ENCODE measurements around the gene UBE3D. TPM values are rescaled to one million over a fixed set of nuclear protein-coding genes. Genes with fewer than 3 reads are reported as not detected.

UBE3D gene
- total RNA-seq, 1 experiment from 2014 or later: 9.5 TPM

GRCh38 chr6:83057705-83058321 lies 7.8 kb downstream of the UBE3D start:
- CTCF ChIA-PET: interaction anchor here (0.7 to 1.2 kb wide), 2 partner anchors 9 to 805 kb away, joined by 3 to 4 read pairs; no protein-coding TSS in a partner anchor
- Mint-ChIP-seq H3K27ac (ENCODE audit: unreplicated experiment) (no peak overlapping the region), H3K4me1 (ENCODE audit: low read depth, unreplicated experiment) (no peaks in the 10 kb centered on the region), H3K4me3 (ENCODE audit: low read depth, unreplicated experiment) (no peak overlapping the region), H3K36me3 (ENCODE audit: insufficient read depth, unreplicated experiment) (peaks cover 7% of the 10 kb centered on the region), H3K27me3 (ENCODE audit: unreplicated experiment) (no peaks in the 10 kb centered on the region), H3K9me3 (ENCODE audit: low read depth, unreplicated experiment) (no peaks in the 10 kb centered on the region)
- BruUV-seq (replicated peaks): no TSS peak
- peak; percentile 58 for DNase-seq
- intact Hi-C loops (cut with micrococcal nuclease; ENCODE audit: unreplicated experiment): loop anchor here (5.0 to 10.0 kb wide), 3 partner anchors 223 to 696 kb away; partner anchors contain the start of gene TPBG
- TF ChIP-seq, protein P1, sequence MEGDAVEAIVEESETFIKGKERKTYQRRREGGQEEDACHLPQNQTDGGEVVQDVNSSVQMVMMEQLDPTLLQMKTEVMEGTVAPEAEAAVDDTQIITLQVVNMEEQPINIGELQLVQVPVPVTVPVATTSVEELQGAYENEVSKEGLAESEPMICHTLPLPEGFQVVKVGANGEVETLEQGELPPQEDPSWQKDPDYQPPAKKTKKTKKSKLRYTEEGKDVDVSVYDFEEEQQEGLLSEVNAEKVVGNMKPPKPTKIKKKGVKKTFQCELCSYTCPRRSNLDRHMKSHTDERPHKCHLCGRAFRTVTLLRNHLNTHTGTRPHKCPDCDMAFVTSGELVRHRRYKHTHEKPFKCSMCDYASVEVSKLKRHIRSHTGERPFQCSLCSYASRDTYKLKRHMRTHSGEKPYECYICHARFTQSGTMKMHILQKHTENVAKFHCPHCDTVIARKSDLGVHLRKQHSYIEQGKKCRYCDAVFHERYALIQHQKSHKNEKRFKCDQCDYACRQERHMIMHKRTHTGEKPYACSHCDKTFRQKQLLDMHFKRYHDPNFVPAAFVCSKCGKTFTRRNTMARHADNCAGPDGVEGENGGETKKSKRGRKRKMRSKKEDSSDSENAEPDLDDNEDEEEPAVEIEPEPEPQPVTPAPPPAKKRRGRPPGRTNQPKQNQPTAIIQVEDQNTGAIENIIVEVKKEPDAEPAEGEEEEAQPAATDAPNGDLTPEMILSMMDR (IDR thresholded peaks at IDR 0.05; ENCODE audit: unreplicated experiment): peak; percentile 71

DNA sequence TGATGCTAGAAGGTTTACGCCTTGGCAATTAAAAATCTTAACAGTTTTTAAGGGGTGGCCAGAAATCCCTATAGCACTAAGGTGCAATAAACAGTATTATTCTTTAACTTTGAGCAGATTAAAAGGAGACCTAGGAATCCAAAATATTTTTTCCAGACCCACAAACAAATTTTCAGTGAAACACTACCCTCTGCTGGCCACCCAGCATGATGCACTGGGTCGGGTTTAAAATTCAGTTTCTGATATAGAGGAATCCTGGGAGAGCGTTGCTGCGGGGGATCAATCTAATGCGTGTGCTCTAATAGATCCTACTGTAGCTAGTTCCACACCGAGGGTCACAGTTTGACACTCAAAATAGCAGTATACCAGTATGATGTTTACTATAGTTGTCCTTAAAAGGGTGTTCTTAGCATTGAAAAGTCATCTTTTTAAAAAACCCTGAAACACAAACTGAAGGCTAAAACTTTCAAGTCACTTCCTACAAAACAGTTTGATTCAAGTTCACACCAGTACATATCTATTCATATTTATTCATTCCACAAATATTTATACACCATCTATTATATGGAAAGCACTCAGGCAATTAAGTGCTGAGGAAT lies 10.2 kb downstream of the UBE3D start:
- intact Hi-C loops (cut with micrococcal nuclease; ENCODE audit: unreplicated experiment): loop anchor here (1.0 to 10.0 kb wide), 6 partner anchors 221 to 803 kb away; partner anchors contain the start of gene TPBG
- no TSS peak for BruUV-seq (replicated peaks)
- CTCF ChIA-PET: no interaction called here
- TF ChIP-seq, protein P1 (IDR thresholded peaks at IDR 0.05; ENCODE audit: unreplicated experiment): peak; percentile 84
- peaks cover 7% of the 10 kb centered on the region for H3K36me3 Mint-ChIP-seq (ENCODE audit: insufficient read depth, unreplicated experiment)
- H3K27me3 Mint-ChIP-seq (ENCODE audit: unreplicated experiment): no peaks in the 10 kb centered on the region
- H3K9me3 Mint-ChIP-seq (ENCODE audit: low read depth, unreplicated experiment): no peaks in the 10 kb centered on the region
- H3K4me3 Mint-ChIP-seq (ENCODE audit: low read depth, unreplicated experiment): no peak overlapping the region
- H3K4me1 Mint-ChIP-seq (ENCODE audit: low read depth, unreplicated experiment): peaks cover 13% of the 10 kb centered on the region
- no peak overlapping the region for H3K27ac Mint-ChIP-seq (ENCODE audit: unreplicated experiment)
- DNase-seq: peak; percentile 65

DNA sequence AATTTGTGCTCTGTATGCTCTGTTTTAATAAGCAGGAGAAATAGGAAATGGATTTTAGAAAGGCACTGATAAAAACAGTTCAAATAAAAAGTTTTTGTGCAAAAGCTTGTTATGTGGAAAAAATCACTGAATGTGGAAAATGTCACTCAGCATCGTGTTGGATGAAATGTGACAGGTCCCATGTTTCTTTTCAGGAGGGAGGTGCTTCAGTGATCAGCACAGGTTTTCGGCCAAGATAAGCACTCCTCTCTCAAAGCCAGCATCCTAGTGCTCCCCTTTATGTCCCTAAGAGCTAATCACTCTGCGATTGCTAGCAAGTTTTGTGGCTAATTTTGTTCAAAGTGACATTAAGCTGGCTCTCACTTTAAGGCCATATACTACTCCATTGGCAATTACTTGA lies 12.0 kb downstream of the UBE3D start:
- TF ChIP-seq, protein P1 (IDR thresholded peaks at IDR 0.05; ENCODE audit: unreplicated experiment): no peak
- H3K27me3 Mint-ChIP-seq (ENCODE audit: unreplicated experiment): no peaks in the 10 kb centered on the region
- no peaks in the 10 kb centered on the region for H3K9me3 Mint-ChIP-seq (ENCODE audit: low read depth, unreplicated experiment)
- BruUV-seq (replicated peaks): no TSS peak
- DNase-seq: no peak
- H3K4me1 Mint-ChIP-seq (ENCODE audit: low read depth, unreplicated experiment): peaks cover 13% of the 10 kb centered on the region
- CTCF ChIA-PET: interaction anchor here (0.9 kb wide), 1 partner anchor 142 kb away, joined by 3 read pairs; no protein-coding TSS in a partner anchor
- no peak overlapping the region for H3K27ac Mint-ChIP-seq (ENCODE audit: unreplicated experiment)
- peaks cover 7% of the 10 kb centered on the region for H3K36me3 Mint-ChIP-seq (ENCODE audit: insufficient read depth, unreplicated experiment)
- intact Hi-C loops (cut with micrococcal nuclease; ENCODE audit: unreplicated experiment): loop anchor here (2.0 to 10.0 kb wide), 2 partner anchors 219 to 465 kb away; no protein-coding TSS in a partner anchor
- H3K4me3 Mint-ChIP-seq (ENCODE audit: low read depth, unreplicated experiment): no peak overlapping the region

DNA sequence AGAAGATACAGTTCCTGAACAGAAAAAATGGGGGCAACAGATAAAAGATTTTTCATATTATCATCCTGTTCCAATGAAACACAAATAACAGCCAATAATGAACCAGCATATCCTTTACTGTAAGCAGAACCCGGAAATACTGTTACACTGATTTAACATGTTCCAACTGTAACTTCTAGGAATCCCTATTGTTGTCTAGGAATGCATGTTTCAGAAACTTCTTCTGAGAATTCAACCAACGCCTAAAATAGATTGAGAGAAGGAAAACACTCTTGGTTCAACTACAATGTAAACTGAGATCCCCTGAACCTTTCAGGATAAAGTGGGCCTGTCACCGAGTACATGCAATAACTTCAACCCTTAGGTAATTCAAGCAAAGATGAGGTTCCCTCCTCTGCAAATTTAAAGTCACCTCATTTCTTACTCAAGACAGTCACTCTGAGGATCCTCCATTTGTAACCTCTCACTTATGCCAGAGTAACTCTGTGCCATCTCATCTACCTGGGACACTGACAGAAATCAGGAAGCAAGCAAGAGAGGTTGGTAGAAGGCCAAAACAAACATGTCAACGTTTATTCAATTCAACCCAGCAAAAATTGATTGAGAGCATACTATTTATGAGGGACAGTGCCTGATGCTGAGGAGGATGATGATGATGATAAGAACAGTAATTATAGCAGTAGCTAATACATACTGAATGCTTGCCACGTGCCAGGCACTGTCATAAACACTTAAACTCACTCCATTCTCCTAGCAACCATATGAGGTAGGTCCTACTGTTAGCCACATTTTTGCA lies 14.1 kb downstream of the UBE3D start:
- Mint-ChIP-seq H3K9me3 (ENCODE audit: low read depth, unreplicated experiment) (no peaks in the 10 kb centered on the region), H3K27me3 (ENCODE audit: unreplicated experiment) (no peaks in the 10 kb centered on the region), H3K4me3 (ENCODE audit: low read depth, unreplicated experiment) (no peak overlapping the region), H3K27ac (ENCODE audit: unreplicated experiment) (no peak overlapping the region), H3K36me3 (ENCODE audit: insufficient read depth, unreplicated experiment) (peaks cover 4% of the 10 kb centered on the region), H3K4me1 (ENCODE audit: low read depth, unreplicated experiment) (peaks cover 19% of the 10 kb centered on the region)
- no peak for DNase-seq
- TF ChIP-seq, protein P1 (IDR thresholded peaks at IDR 0.05; ENCODE audit: unreplicated experiment): no peak
- BruUV-seq (replicated peaks): no TSS peak
- intact Hi-C loops (cut with micrococcal nuclease; ENCODE audit: unreplicated experiment): loop anchor here (10.0 kb wide), 1 partner anchor 217 kb away; no protein-coding TSS in a partner anchor
- CTCF ChIA-PET: no interaction called here
